Fibroblast of mammary gland (primary cell): ENCODE results near the gene LSR.

Experiments used
- DNase-seq: peaks from one replicate; pipeline ENCODE4 v3.0.0-alpha.2; 2010; ENCODE audit warnings: low read depth
- H3K4me3 ChIP-seq: 2 replicates; pipeline ENCODE4 v1.5.1; 2011; ENCODE audit warnings: low read depth, mild to moderate bottlenecking, low read length, moderate library complexity; ENCODE audit not compliant: control insufficient read depth
- CTCF ChIP-seq: conservative IDR thresholded peaks from 2 replicates; pipeline ENCODE4 v1.5.1; 2011; ENCODE audit warnings: low read depth, low read length, inconsistent platforms; ENCODE audit not compliant: control insufficient read depth, insufficient read depth

Gene LSR

GRCh38 chr19:35248310-35249145 is at the start of gene LSR:
LSR (plus strand) TSS chr19:35249002; CDS start chr19:35249023, 21 bp downstream.
- no peak for DNase-seq
- no peak within 1 kb of the TSS for H3K4me3 ChIP-seq
- TF ChIP-seq CTCF: no peak

GRCh38 chr19:35199481-35199880 is 49.3 kb upstream of the LSR start:
- no peak for DNase-seq
- TF ChIP-seq CTCF: no peak
- no peak overlapping the region for H3K4me3 ChIP-seq

- no peak overlapping the region for H3K4me3 ChIP-seq
- TF ChIP-seq CTCF: no peak
- DNase-seq: no peak
Observed at GRCh38 chr19:35202722-35203688, 45.8 kb upstream of the LSR start.

GRCh38 chr19:35204799-35205732 is 43.7 kb upstream of the LSR start:
- no peak for DNase-seq
- TF ChIP-seq CTCF: no peak
- no peak overlapping the region for H3K4me3 ChIP-seq

GRCh38 chr19:35205733-35206323 is 43.0 kb upstream of the LSR start:
- H3K4me3 ChIP-seq: no peak overlapping the region
- TF ChIP-seq CTCF: no peak
- no peak for DNase-seq
